ENCODE results near the gene CNOT8. TPM values are rescaled to one million over a fixed set of nuclear protein-coding genes. Genes with fewer than 3 reads are reported as not detected.

The CNOT8 gene
- total RNA-seq, 4 donors from 2014 or later: 47.8 to 92.9 (median 65.4) TPM

DNA sequence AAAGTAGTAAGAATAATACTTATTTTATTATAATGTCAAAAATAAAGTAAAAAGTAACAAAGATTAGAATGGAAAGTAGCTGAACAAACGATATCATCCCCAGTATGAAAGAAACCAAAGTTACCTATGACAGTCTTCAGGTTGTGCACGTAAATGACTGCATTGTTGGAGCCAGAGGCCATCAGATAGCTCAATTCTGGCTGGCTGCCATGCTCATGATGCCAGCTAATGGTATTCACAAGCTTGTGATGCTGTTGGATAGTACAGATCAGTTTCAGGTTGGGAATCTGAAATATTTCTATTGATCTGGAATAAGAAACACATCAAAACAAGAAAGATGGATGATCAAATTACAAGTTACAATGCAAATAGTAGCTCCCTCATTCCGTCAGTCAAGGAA, 58.4 kb downstream of the CNOT8 start:
- TF ChIP-seq POLR2A (IDR thresholded peaks at IDR 0.05): no peak
- TF ChIP-seq, protein P1, sequence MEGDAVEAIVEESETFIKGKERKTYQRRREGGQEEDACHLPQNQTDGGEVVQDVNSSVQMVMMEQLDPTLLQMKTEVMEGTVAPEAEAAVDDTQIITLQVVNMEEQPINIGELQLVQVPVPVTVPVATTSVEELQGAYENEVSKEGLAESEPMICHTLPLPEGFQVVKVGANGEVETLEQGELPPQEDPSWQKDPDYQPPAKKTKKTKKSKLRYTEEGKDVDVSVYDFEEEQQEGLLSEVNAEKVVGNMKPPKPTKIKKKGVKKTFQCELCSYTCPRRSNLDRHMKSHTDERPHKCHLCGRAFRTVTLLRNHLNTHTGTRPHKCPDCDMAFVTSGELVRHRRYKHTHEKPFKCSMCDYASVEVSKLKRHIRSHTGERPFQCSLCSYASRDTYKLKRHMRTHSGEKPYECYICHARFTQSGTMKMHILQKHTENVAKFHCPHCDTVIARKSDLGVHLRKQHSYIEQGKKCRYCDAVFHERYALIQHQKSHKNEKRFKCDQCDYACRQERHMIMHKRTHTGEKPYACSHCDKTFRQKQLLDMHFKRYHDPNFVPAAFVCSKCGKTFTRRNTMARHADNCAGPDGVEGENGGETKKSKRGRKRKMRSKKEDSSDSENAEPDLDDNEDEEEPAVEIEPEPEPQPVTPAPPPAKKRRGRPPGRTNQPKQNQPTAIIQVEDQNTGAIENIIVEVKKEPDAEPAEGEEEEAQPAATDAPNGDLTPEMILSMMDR (IDR thresholded peaks at IDR 0.05): no peak
- whole genome bisulfite sequencing, 2 donors: 81 to 85% methylated on average over 3 of the region's 3 CpGs
- intact Hi-C loops (cut with DNase I; ENCODE audit: low total_unique reads): no loop called here
- no peak overlapping the region for H3K4me3 ChIP-seq (ENCODE audit: low read depth, poor library complexity, severe bottlenecking)
- DNase-seq (ENCODE audit: low spot score in 2 of 2): no peak

DNA sequence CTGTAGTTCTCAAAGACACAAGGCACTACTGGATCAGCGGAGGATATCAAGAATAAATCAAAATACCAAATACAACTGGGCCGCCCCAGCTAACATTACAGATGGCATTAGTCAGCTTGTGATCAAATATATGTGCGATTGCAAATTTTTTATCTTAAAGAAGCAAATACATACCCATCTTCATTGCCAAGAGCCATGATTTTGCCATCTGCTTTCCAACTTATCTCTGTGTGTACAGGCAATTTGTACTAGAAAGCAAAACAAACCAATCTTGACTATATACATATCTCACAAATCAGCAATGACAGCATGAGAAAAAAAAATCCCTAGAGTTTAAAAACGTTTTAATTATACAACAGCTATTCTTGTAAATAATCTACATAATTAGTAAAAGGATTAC, 59.3 kb downstream of the CNOT8 start:
- TF ChIP-seq, protein P1 (IDR thresholded peaks at IDR 0.05): no peak
- no peak for TF ChIP-seq POLR2A (IDR thresholded peaks at IDR 0.05)
- intact Hi-C loops (cut with DNase I; ENCODE audit: low total_unique reads): no loop called here
- no peak for DNase-seq (ENCODE audit: low spot score in 2 of 2)
- H3K4me3 ChIP-seq (ENCODE audit: low read depth, poor library complexity, severe bottlenecking): no peak overlapping the region
- 81 to 82% methylated on average over 4 of the region's 4 CpGs for WGBS, 2 donors

DNA sequence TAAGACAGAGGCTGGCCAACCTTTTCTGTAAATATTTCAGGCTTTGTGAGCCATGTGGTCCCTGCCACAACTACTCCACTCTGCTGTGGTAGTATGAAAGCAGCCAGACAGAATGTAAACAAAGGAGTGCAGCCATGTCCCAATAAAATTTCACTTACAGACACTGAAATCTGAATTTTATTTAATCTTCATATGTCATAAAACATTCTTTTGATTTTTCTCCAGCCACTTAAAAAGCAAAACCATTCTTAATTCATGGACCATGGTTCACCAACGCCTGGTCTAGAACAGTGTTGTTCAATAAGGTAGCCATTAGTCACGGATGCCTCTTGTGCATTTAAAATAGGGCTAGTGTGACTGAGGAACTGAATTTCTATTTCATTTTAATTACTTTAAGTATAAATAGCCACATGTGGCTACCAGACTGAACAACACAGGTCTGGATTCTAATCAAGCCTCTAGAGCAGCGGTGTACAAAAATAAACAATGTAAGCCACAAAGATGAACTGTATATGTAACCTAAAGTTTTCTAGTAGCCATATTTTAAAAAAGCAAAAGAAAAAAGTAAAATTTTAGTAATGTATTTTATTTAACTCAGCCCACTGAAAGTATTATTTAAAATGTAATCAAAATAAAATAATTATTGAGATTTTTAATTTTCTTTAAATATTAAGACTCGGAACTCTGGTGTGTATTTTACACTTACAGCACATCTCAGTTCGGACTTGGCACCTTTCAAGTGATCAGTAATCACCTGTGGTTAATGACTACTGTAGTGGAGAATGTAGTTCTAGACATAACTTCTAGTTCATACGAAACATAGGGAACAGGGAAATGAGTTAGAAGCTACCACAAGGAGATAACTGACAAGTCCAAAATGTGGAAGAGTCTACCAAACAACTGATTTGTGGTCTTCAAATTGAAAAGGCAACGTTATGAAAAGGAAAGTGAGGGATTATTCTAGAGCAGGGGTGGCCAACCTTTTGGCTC, 65.3 kb downstream of the CNOT8 start:
- intact Hi-C loops (cut with DNase I; ENCODE audit: low total_unique reads): no loop called here
- H3K4me3 ChIP-seq (ENCODE audit: low read depth, poor library complexity, severe bottlenecking): no peak overlapping the region
- TF ChIP-seq, protein P1 (IDR thresholded peaks at IDR 0.05): no peak
- TF ChIP-seq POLR2A (IDR thresholded peaks at IDR 0.05): no peak
- DNase-seq (ENCODE audit: low spot score in 2 of 2): no peak
- 91 to 93% methylated on average over 7 of the region's 7 CpGs for WGBS, 2 donors

MicroRNA genes within 50 kb of the gene (microRNA counts, 767-probe panel; counts per million panel counts)
- microRNA hsa-miR-378h: 0 to 358 counts per million in 2 donors

Small RNA genes within 50 kb of the gene (microRNA-seq; reads per million reads assigned to microRNA genes)
- gene MIR378H (ENCODE audit: borderline number of aligned reads in 1 of 2, borderline replicate concordance in 2 of 2): 0 reads per million in 2 donors

Other genes starting within 250 kb of the CNOT8 start
- gene LARP1, start 103.2 kb upstream of the CNOT8 start, total RNA-seq: 100 to 1,000 TPM in 3 of 4 donors, 10 to 100 TPM in 1; 96.0 to 115 (median 104) TPM
- gene FAXDC2, start 8.0 kb upstream of the CNOT8 start, total RNA-seq: 10 to 100 TPM; 20.2 to 72.8 (median 47.3) TPM
- 10 to 100 TPM; 16.7 to 20.5 (median 18.9) TPM for gene GEMIN5, start 79.6 kb downstream of the CNOT8 start, total RNA-seq
- 10 to 100 TPM; 19.1 to 24.4 (median 22.2) TPM for gene MRPL22, start 82.4 kb downstream of the CNOT8 start, total RNA-seq
- not detected for gene KIF4B, start 155.1 kb downstream of the CNOT8 start, total RNA-seq

Measured in lower leg skin (tissue), 4 donors.